Testis (tissue), 2 donors: ENCODE measurements around the gene DDX54.

Source experiments
- POLR2A ChIP-seq: fragments of 450-650 bp; IDR thresholded peaks from one replicate; pipeline ENCODE4 v1.6.1; 2017; ENCODE audit warnings: antibody characterized with exemption, mild to moderate bottlenecking, moderate library complexity
- TF ChIP-seq, protein P1 (sequence below), 3 experiments: fragments of 450-650 bp in 2 of 3; fragments of 200-600 bp in 1 of 3; sonication (generic) in 1 of 3; IDR thresholded peaks; one replicate each; pipeline ENCODE4 v1.5.1; 2016 to 2019; ENCODE audit warnings: antibody characterized with exemption in 3 of 3, mild to moderate bottlenecking in 2 of 3, moderate library complexity in 1 of 3

DNA sequence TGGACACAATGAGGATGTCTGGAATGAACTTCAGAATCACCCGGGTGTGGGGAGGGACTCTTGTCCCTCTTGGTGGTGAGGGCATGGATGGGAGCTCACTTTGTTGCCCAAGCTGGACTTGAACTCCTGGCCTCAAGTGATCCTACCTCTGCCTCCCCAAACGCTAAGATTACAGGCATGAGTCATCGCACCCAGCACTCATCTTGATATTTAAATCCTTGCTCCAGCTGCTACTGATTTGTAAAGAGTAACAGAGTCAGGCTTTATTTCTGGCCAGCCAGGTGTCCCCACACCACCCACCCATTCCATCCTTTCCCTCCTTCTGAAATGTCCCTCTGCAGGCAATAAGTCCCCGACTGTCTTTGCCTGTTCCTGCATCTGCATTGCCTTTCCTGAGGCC lies 4.9 kb downstream of the DDX54 start:
- TF ChIP-seq POLR2A = no peak
- TF ChIP-seq, protein P1, sequence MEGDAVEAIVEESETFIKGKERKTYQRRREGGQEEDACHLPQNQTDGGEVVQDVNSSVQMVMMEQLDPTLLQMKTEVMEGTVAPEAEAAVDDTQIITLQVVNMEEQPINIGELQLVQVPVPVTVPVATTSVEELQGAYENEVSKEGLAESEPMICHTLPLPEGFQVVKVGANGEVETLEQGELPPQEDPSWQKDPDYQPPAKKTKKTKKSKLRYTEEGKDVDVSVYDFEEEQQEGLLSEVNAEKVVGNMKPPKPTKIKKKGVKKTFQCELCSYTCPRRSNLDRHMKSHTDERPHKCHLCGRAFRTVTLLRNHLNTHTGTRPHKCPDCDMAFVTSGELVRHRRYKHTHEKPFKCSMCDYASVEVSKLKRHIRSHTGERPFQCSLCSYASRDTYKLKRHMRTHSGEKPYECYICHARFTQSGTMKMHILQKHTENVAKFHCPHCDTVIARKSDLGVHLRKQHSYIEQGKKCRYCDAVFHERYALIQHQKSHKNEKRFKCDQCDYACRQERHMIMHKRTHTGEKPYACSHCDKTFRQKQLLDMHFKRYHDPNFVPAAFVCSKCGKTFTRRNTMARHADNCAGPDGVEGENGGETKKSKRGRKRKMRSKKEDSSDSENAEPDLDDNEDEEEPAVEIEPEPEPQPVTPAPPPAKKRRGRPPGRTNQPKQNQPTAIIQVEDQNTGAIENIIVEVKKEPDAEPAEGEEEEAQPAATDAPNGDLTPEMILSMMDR (IDR thresholded peaks at IDR 0.05) = no peak
